ENCODE results near the gene CNOT4.
A peak's percentile ranks its signal among the peaks of the same experiment; 100 is the strongest.

CNOT4 gene

GRCh38 chr7:135550196-135550595 lies 40.3 kb upstream of the CNOT4 start:
- TF ChIP-seq CTCF (conservative IDR thresholded peaks at IDR 0.05; ENCODE audit: low read depth, low read length): no peak
- no peak for DNase-seq (ENCODE audit: low read depth)
- no peak overlapping the region for H3K4me3 ChIP-seq (ENCODE audit: low read length)

GRCh38 chr7:135541029-135541428 lies 31.1 kb upstream of the CNOT4 start:
- no peak overlapping the region for H3K4me3 ChIP-seq (ENCODE audit: low read length)
- no peak for TF ChIP-seq CTCF (conservative IDR thresholded peaks at IDR 0.05; ENCODE audit: low read depth, low read length)
- no peak for DNase-seq (ENCODE audit: low read depth)

GRCh38 chr7:135539629-135540028 lies 29.7 kb upstream of the CNOT4 start:
- no peak for TF ChIP-seq CTCF (conservative IDR thresholded peaks at IDR 0.05; ENCODE audit: low read depth, low read length)
- DNase-seq (ENCODE audit: low read depth): no peak
- H3K4me3 ChIP-seq (ENCODE audit: low read length): no peak overlapping the region

GRCh38 chr7:135538376-135538775 lies 28.5 kb upstream of the CNOT4 start:
- peak overlapping the region; percentile 8 for H3K4me3 ChIP-seq (ENCODE audit: low read length)
- no peak for TF ChIP-seq CTCF (conservative IDR thresholded peaks at IDR 0.05; ENCODE audit: low read depth, low read length)
- peak; percentile 52 for DNase-seq (ENCODE audit: low read depth)

- H3K4me3 ChIP-seq (ENCODE audit: low read length): no peak overlapping the region
- DNase-seq (ENCODE audit: low read depth): no peak
- TF ChIP-seq CTCF (conservative IDR thresholded peaks at IDR 0.05; ENCODE audit: low read depth, low read length): no peak
These were observed 28.0 kb upstream of the CNOT4 start for GRCh38 chr7:135537905-135538304.

- TF ChIP-seq CTCF (conservative IDR thresholded peaks at IDR 0.05; ENCODE audit: low read depth, low read length): no peak
- H3K4me3 ChIP-seq (ENCODE audit: low read length): no peak overlapping the region
- DNase-seq (ENCODE audit: low read depth): no peak
These were observed 27.6 kb upstream of the CNOT4 start for GRCh38 chr7:135537453-135537852.

- DNase-seq (ENCODE audit: low read depth): no peak
- TF ChIP-seq CTCF (conservative IDR thresholded peaks at IDR 0.05; ENCODE audit: low read depth, low read length): no peak
- H3K4me3 ChIP-seq (ENCODE audit: low read length): no peak overlapping the region
These were observed 26.2 kb upstream of the CNOT4 start for GRCh38 chr7:135536150-135536549.
